Activated B cell treated with CpG ODN at 0.5 μM for 24 hours (primary cell): ENCODE measurements around the gene DYNC1LI1. TPM values are rescaled to one million over a fixed set of nuclear protein-coding genes. Genes with fewer than 3 reads are reported as not detected.

Experiments
- ATAC-seq: fragments of 200-7000 bp; cut with Tn5 transposase; one replicate; pipeline ENCODE4 v1.10.0; 2021; ENCODE audit warnings: low read depth, mild to moderate bottlenecking, moderate library complexity
- CTCF ChIA-PET: fragments of 350-600 bp; sonication (Branson Sonifier 250); formaldehyde crosslinking; loops from one replicate; lab custom pipeline; 2021; ENCODE audit warnings: antibody characterized with exemption; lab: Charles Lee
- POLR2A ChIA-PET: fragments of 350-600 bp; sonication (Branson Sonifier 250); formaldehyde crosslinking; loops from one replicate; lab custom pipeline; 2021; ENCODE audit warnings: antibody characterized with exemption; lab: Charles Lee
- DNase-seq: peaks from one replicate; pipeline ENCODE4 v3.0.0; 2022
- H3K27ac Mint-ChIP-seq: one replicate; pipeline ENCODE4 v1.8.0; 2020; ENCODE audit warnings: mixed read lengths
- H3K27me3 Mint-ChIP-seq: one replicate; pipeline ENCODE4 v1.8.0; 2021; ENCODE audit warnings: mixed read lengths
- H3K36me3 Mint-ChIP-seq: one replicate; pipeline ENCODE4 v1.8.0; 2021; ENCODE audit warnings: low read depth, mixed read lengths
- H3K4me1 Mint-ChIP-seq: one replicate; pipeline ENCODE4 v1.8.0; 2021; ENCODE audit warnings: mixed read lengths
- H3K4me3 Mint-ChIP-seq: one replicate; pipeline ENCODE4 v1.8.0; 2020; ENCODE audit warnings: mild to moderate bottlenecking, mixed read lengths
- H3K9me3 Mint-ChIP-seq: one replicate; pipeline ENCODE4 v1.8.0; 2020; ENCODE audit warnings: mixed read lengths
- intact Hi-C: fragments of 100-400 bp; cut with micrococcal nuclease; formaldehyde crosslinking; loops from one replicate; pipeline ENCODE4 v1.15.1; 2024
- total RNA-seq: library from RNA; stranded (reverse); gene quantifications from 2 replicates; pipeline ENCODE4 v1.2.3, GENCODE V29; 2022
- TF ChIP-seq, protein P1 (sequence below): fragments of 200-600 bp; IDR thresholded peaks from one replicate; pipeline ENCODE4 v1.8.0; 2022; ENCODE audit warnings: antibody characterized with exemption, mild to moderate bottlenecking

The DYNC1LI1 gene
- total RNA-seq, 1 donor from 2014 or later: 38.8 TPM

DNA sequence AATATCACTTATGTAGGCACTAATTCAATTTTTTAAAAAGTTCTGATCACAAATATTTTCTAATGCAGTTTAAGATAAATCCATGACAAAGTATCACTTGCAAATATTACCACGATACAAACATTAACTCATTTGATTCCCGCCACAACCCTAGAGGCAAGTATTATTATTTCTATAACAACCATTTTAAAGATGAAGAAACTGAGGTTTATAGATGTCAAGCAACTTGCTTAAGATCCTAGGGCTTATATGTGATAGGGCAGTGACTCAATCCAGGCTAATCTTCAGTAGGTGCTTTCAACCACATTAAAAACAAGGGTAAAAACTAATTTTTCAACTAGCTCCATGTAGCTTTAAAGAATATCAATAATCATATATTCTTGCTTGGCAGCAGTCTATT lies 1.7 kb downstream of the DYNC1LI1 start:
- ATAC-seq: no peak
- peaks cover 18% of the 10 kb centered on the region for H3K36me3 Mint-ChIP-seq
- H3K4me1 Mint-ChIP-seq: peaks cover 36% of the 10 kb centered on the region
- no peak for DNase-seq
- no peak overlapping the region for H3K27ac Mint-ChIP-seq
- POLR2A ChIA-PET: interaction anchor here (1.0 to 1.8 kb wide), 4 partner anchors 10 to 1037 kb away, joined by 3 to 5 read pairs (median 4); partner anchors contain the start of gene STT3B
- CTCF ChIA-PET: no interaction called here
- intact Hi-C loops: no loop called here
- TF ChIP-seq, protein P1, sequence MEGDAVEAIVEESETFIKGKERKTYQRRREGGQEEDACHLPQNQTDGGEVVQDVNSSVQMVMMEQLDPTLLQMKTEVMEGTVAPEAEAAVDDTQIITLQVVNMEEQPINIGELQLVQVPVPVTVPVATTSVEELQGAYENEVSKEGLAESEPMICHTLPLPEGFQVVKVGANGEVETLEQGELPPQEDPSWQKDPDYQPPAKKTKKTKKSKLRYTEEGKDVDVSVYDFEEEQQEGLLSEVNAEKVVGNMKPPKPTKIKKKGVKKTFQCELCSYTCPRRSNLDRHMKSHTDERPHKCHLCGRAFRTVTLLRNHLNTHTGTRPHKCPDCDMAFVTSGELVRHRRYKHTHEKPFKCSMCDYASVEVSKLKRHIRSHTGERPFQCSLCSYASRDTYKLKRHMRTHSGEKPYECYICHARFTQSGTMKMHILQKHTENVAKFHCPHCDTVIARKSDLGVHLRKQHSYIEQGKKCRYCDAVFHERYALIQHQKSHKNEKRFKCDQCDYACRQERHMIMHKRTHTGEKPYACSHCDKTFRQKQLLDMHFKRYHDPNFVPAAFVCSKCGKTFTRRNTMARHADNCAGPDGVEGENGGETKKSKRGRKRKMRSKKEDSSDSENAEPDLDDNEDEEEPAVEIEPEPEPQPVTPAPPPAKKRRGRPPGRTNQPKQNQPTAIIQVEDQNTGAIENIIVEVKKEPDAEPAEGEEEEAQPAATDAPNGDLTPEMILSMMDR: no peak
- H3K27me3 Mint-ChIP-seq: no peaks in the 10 kb centered on the region
- H3K4me3 Mint-ChIP-seq: peak overlapping the region; percentile 94
- H3K9me3 Mint-ChIP-seq: no peaks in the 10 kb centered on the region

DNA sequence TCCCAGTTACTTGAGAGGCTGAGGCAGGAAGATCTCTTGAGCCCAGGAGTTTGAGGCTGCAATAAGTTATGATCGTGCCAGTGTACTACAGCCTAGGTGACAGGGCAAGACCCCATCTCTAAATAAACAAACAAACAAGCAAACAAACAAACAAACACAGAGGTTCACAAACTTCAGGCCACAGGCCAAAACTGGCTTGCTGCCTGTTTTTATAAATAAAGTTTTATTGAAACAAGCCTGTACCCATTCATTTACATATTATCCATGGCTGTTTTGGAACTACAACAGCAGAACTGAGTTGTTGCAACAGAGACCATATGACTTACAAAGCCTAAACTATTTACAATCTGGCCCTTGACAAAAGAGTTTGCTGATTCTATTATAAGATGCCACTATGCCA lies 6.5 kb downstream of the DYNC1LI1 start:
- DNase-seq (no peak), ATAC-seq (no peak)
- TF ChIP-seq, protein P1: no peak
- Mint-ChIP-seq H3K4me3 (no peak overlapping the region), H3K27me3 (no peaks in the 10 kb centered on the region), H3K4me1 (peaks cover 35% of the 10 kb centered on the region), H3K27ac (no peak overlapping the region), H3K9me3 (no peaks in the 10 kb centered on the region), H3K36me3 (peaks cover 34% of the 10 kb centered on the region)
- POLR2A ChIA-PET: no interaction called here
- CTCF ChIA-PET: no interaction called here
- intact Hi-C loops: no loop called here

DNA sequence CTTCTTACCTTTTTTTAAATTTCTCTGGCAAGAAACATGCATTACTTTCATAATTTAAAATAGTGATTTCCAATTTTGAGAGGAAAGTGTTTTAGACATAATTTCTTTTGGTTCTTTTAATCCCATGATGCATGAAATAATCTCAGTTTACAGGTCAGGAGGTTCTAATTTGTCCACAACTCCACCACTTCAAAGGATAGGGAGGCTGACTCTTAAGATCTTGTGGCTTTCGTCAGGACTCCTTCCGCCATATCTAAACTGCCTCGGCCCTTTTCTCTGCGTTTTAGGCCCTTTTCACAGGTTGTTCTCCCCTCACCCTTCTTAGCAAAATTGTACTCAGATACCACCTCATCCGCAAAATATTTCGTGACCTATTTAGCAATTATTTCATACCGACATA lies 8.0 kb downstream of the DYNC1LI1 start:
- no peaks in the 10 kb centered on the region for H3K9me3 Mint-ChIP-seq
- H3K36me3 Mint-ChIP-seq: peaks cover 34% of the 10 kb centered on the region
- ATAC-seq (no peak), DNase-seq (no peak)
- intact Hi-C loops: no loop called here
- ChIA-PET POLR2A (no interaction called here), CTCF (no interaction called here)
- H3K4me1 Mint-ChIP-seq: peaks cover 23% of the 10 kb centered on the region
- H3K4me3 Mint-ChIP-seq: no peak overlapping the region
- TF ChIP-seq, protein P1: no peak
- H3K27me3 Mint-ChIP-seq: no peaks in the 10 kb centered on the region
- H3K27ac Mint-ChIP-seq: no peak overlapping the region

DNA sequence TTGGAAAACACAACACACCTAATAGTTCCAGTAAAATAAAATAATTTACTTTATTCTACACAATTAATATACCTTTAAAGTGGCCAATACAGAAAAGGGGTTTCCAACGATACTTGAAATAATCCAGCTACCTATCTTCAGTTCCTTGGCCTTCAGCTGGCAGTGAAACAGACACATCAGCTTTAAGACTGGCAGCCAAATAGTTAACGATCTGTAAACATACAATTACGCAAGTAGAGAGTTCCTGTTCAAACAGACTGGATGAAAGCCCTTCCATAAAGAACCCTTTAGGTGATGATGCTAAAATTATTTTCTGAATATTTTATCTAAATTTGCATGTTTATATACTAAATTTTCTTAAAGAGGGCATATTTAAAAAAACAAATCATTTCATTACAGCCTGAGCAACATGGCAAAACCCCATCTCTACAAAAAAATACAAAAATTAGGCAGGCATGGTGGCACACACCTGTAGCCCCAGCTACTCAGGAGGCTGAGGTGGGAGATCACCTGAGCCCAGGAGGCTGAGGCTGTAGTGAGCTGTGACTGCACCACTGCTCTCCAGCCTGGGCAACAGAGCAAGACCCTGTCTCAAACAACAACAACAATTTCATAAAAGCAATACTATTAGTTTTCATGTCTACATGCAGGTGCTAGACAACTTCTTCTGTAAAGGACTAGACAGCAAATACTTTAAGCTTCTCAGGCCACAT lies 12.9 kb downstream of the DYNC1LI1 start:
- TF ChIP-seq, protein P1: no peak
- intact Hi-C loops: no loop called here
- ChIA-PET POLR2A (interaction anchor here (0.7 kb wide), 2 partner anchors 168 to 224 kb away, joined by 6 read pairs; no protein-coding TSS in a partner anchor), CTCF (interaction anchor here (0.9 kb wide), 1 partner anchor 19 kb away, joined by 3 read pairs; no protein-coding TSS in a partner anchor)
- Mint-ChIP-seq H3K27me3 (no peaks in the 10 kb centered on the region), H3K36me3 (peaks cover 28% of the 10 kb centered on the region), H3K4me3 (no peak overlapping the region), H3K9me3 (no peaks in the 10 kb centered on the region), H3K27ac (no peak overlapping the region), H3K4me1 (peaks cover 42% of the 10 kb centered on the region)
- DNase-seq (no peak), ATAC-seq (no peak)

DNA sequence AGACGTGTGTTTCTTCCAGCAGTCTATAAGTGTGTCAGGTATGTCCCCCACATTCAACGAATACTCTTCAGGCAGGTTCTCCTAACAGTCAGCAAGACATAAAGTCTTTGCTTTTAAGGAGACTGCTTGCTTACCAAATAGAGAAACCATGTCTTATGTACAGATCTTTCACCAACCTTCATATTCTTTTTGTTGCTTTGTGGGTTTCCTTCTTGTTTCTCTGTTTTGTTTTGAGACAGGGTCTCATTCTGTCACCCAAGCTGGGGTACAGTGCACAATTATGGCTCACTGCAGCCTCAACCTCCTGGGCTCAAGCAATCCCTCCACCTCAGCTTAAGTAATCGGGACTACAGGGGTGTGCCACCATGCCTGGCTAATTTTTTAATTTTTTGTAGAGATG lies 14.3 kb downstream of the DYNC1LI1 start:
- Mint-ChIP-seq H3K27me3 (no peaks in the 10 kb centered on the region), H3K27ac (peak overlapping the region; percentile 14), H3K36me3 (peaks cover 22% of the 10 kb centered on the region), H3K4me1 (peaks cover 50% of the 10 kb centered on the region), H3K9me3 (no peaks in the 10 kb centered on the region), H3K4me3 (no peak overlapping the region)
- intact Hi-C loops: no loop called here
- ATAC-seq (no peak), DNase-seq (no peak)
- CTCF ChIA-PET: no interaction called here
- TF ChIP-seq, protein P1: no peak
- POLR2A ChIA-PET: no interaction called here
